K562 (cell line): Measurements from ENCODE around the gene SEC23A. TPM values are rescaled to one million over a fixed set of nuclear protein-coding genes. Genes with fewer than 3 reads are reported as not detected.

ENCODE experiments used
- ATAC-seq: fragments of 200-7000 bp; cut with Tn5 transposase; 3 replicates; pipeline ENCODE4 v1.9.1; 2020; ENCODE audit warnings: moderate library complexity
- BruUV-seq: library from RNA; stranded (reverse); fragments of 400-500 nt; replicated peaks from 2 replicates; lab custom pipeline; 2021; lab: Mats Ljungman, UMichigan
- CTCF ChIA-PET: fragments of 300-600 bp; formaldehyde crosslinking; extraction: SDS; loops from one replicate; lab custom pipeline; 2021; ENCODE audit warnings: low intra/inter-chr PET ratio; lab: Yijun Ruan, JAX
- POLR2A ChIA-PET: fragments of 300-600, 350-650 bp; sonication (Branson Sonifier 250); formaldehyde crosslinking; extraction: SDS; loops from one replicate; lab custom pipeline; 2021; ENCODE audit warnings: antibody characterized with exemption, inconsistent platforms; lab: Yijun Ruan, JAX
- DNase-seq, 4 experiments: peaks; one replicate each; pipeline versions ENCODE4 v3.0.0 to v3.0.0-alpha.2; 2011 to 2018; ENCODE audit warnings: low spot score in 3 of 4, mixed read lengths in 3 of 4; ENCODE audit errors: extremely low read depth in 1 of 4
- FAIRE-seq: peaks from 2 replicates; lab custom pipeline; 2011; peaks lifted over from hg19 to GRCh38; lab: Jason Lieb, UNC
- H2AFZ ChIP-seq: 2 replicates; pipeline ENCODE4 v1.6.0; 2011; ENCODE audit warnings: low read depth, low read length, control low read depth, inconsistent platforms
- H3K27ac ChIP-seq: fragments of 200-600 bp; 3 replicates; pipeline ENCODE4 v1.8.0; 2011; ENCODE audit warnings: low read depth, mild to moderate bottlenecking, control low read depth, inconsistent platforms, low read length, moderate library complexity, mixed read lengths; ENCODE audit errors: extremely low read depth
- H3K27me3 ChIP-seq, 2 experiments: fragments of 300-600 bp in 1 of 2; 2 replicates in 1 of 2; 3 replicates in 1 of 2; pipeline versions ENCODE4 v1.6.0 to v1.8.0; 2011; ENCODE audit warnings: inconsistent platforms in 2 of 2, low read length in 2 of 2, mild to moderate bottlenecking in 1 of 2, mixed read lengths in 1 of 2, moderate library complexity in 1 of 2; ENCODE audit not compliant: control insufficient read depth in 2 of 2, insufficient read depth in 2 of 2
- H3K36me3 ChIP-seq: fragments of 300-600 bp; 3 replicates; pipeline ENCODE4 v1.8.0; 2011; ENCODE audit warnings: mild to moderate bottlenecking, low read length, inconsistent platforms; ENCODE audit not compliant: control insufficient read depth, insufficient read depth
- H3K4me1 ChIP-seq, 2 experiments: fragments of 200-600 bp in 1 of 2; replicated peaks in 1 of 2; 2 replicates in 1 of 2; 3 replicates in 1 of 2; pipeline versions ENCODE4 v1.5.1 to v1.8.0; 2011; ENCODE audit warnings: inconsistent platforms in 2 of 2, low read length in 2 of 2, mild to moderate bottlenecking in 1 of 2, mixed read lengths in 1 of 2, moderate library complexity in 1 of 2; ENCODE audit not compliant: control insufficient read depth in 2 of 2, insufficient read depth in 2 of 2
- H3K4me2 ChIP-seq: 2 replicates; pipeline ENCODE4 v1.6.1; 2011; ENCODE audit warnings: low read length, control low read depth, inconsistent platforms, mixed read lengths; ENCODE audit not compliant: insufficient read depth
- H3K4me3 ChIP-seq: fragments of 200-600 bp; sonication (generic), shearing (Covaris generic); 2 replicates; pipeline ENCODE4 v1.5.1; 2016; ENCODE audit warnings: control low read depth, inconsistent platforms
- H3K79me2 ChIP-seq: fragments of 200-600 bp; 3 replicates; pipeline ENCODE4 v1.8.0; 2011; ENCODE audit warnings: low read length, inconsistent platforms; ENCODE audit not compliant: control insufficient read depth, insufficient read depth
- H3K9ac ChIP-seq, 2 experiments: 2 replicates each; pipeline versions ENCODE4 v1.6.0 to v1.6.1; 2011; ENCODE audit warnings: low read depth in 2 of 2, low read length in 2 of 2, control low read depth in 1 of 2, inconsistent platforms in 1 of 2, mild to moderate bottlenecking in 1 of 2, mixed read lengths in 1 of 2; ENCODE audit not compliant: insufficient read depth in 1 of 2
- H3K9me1 ChIP-seq: one replicate; pipeline ENCODE4 v1.6.0; 2011; ENCODE audit warnings: inconsistent platforms, mild to moderate bottlenecking, low read length, moderate library complexity; ENCODE audit not compliant: control insufficient read depth, insufficient read depth
- H3K9me3 ChIP-seq: replicated peaks from 2 replicates; pipeline ENCODE4 v1.5.1; 2011; ENCODE audit warnings: low read depth, low read length, inconsistent platforms; ENCODE audit not compliant: control insufficient read depth, insufficient read depth
- H4K20me1 ChIP-seq: replicated peaks from 2 replicates; pipeline ENCODE4 v1.6.1; 2011; ENCODE audit warnings: low read length, inconsistent platforms, mixed read lengths; ENCODE audit not compliant: control insufficient read depth, insufficient read depth
- ATF6 ChIP-seq: sonication (generic); formaldehyde crosslinking; IDR thresholded peaks from 2 replicates; pipeline ENCODE4 v1.4.0; 2020; ENCODE audit warnings: mild to moderate bottlenecking, missing genetic modification reagents
- BRD9 ChIP-seq: fragments of 450-650 bp; IDR thresholded peaks from 2 replicates; pipeline ENCODE4 v1.6.1; 2018; ENCODE audit warnings: low read depth; ENCODE audit not compliant: partially characterized antibody
- E2F3 ChIP-seq: fragments of 250-450 bp; sonication (Bioruptor Pico); IDR thresholded peaks from 2 replicates; pipeline ENCODE4 v1.4.0; 2020; ENCODE audit warnings: mild to moderate bottlenecking
- ELF1 ChIP-seq: fragments of 200-800 bp; sonication (Bioruptor generic); IDR thresholded peaks from 2 replicates; pipeline ENCODE4 v1.6.1; 2016; ENCODE audit warnings: missing genetic modification characterization, missing compliant biosample characterization
- ESRRB ChIP-seq: fragments of 250-450 bp; sonication (Bioruptor Pico); IDR thresholded peaks from 2 replicates; pipeline ENCODE4 v1.5.0; 2020; ENCODE audit warnings: mild to moderate bottlenecking, moderate library complexity, borderline replicate concordance
- PHF21A ChIP-seq: fragments of 450-650 bp; IDR thresholded peaks from 2 replicates; pipeline ENCODE4 v1.6.1; 2017; ENCODE audit warnings: low read depth, borderline replicate concordance
- PTRF ChIP-seq: fragments of 450-650 bp; IDR thresholded peaks from 2 replicates; pipeline ENCODE4 v1.6.1; 2016; ENCODE audit warnings: mild to moderate bottlenecking, missing genetic modification characterization, missing compliant biosample characterization
- RFX1 ChIP-seq: fragments of 450-650 bp; IDR thresholded peaks from 2 replicates; pipeline ENCODE4 v1.6.1; 2016; ENCODE audit warnings: mild to moderate bottlenecking, moderate library complexity
- SREBF2 ChIP-seq: sonication (generic); formaldehyde crosslinking; IDR thresholded peaks from 2 replicates; pipeline ENCODE4 v1.4.0; 2020; ENCODE audit warnings: mild to moderate bottlenecking, missing genetic modification reagents
- TBL1XR1 ChIP-seq, 2 experiments: IDR thresholded peaks; 2 replicates each; pipeline ENCODE4 v1.6.1; 2012; ENCODE audit warnings: improper control_type of control experiment in 2 of 2, low read length in 2 of 2, mild to moderate bottlenecking in 1 of 2
- ZBTB40 ChIP-seq, 2 experiments: fragments of 450-650 bp in 1 of 2; sonication (generic) in 1 of 2; formaldehyde crosslinking in 1 of 2; IDR thresholded peaks; 2 replicates each; pipeline versions ENCODE4 v1.7.1 to v1.9.0; 2016 to 2022; ENCODE audit warnings: inconsistent platforms in 1 of 2, mild to moderate bottlenecking in 1 of 2, missing genetic modification reagents in 1 of 2
- WGBS: fragments of 100-300 bp; shearing (Covaris generic); methylation state at CpG from one replicate; pipeline ENCODE4 v1.1.6; 2016; ENCODE audit warnings: low coverage, mixed read lengths; ENCODE audit not compliant: insufficient coverage; ENCODE audit errors: missing lambda C conversion rate; 5-methylcytosine and 5-hydroxymethylcytosine counted together
- in situ Hi-C: fragments of 300-500 bp; cut with MboI; formaldehyde crosslinking; loops from 4 replicates; pipeline ENCODE4 v1.15.0; 2018; ENCODE audit warnings: inconsistent platforms, mixed read lengths
- intact Hi-C: fragments of 100-400 bp; cut with micrococcal nuclease; formaldehyde crosslinking; loops from 2 replicates; pipeline ENCODE4 v1.14.2; 2022
- polyA plus RNA-seq, 8 experiments: library from polyadenylated mRNA; depleted of rRNA in 4 of 8; stranded (reverse) in 5 of 8; unstranded in 3 of 8; fragments of >200 nt; fragmentation: Nextera tagmentation in 2 of 8; fragmentation: Illumina TruSeq in 1 of 8; extraction: Ambion mirVana in 2 of 8; extraction: Trizol in 1 of 8; gene quantifications; 2 replicates each; pipeline versions ENCODE4 v1.2.1 to v1.2.3, GENCODE V29; 2011 to 2014; ENCODE audit warnings: inconsistent platforms in 1 of 8, missing spikeins in 1 of 8
- total RNA-seq, 7 experiments: library from RNA; depleted of rRNA in 6 of 7; stranded (reverse); fragments of >200 nt in 6 of 7; fragmentation: Illumina TruSeq in 2 of 7; extraction: Trizol in 2 of 7; gene quantifications; 2 replicates each; pipeline versions ENCODE4 v1.2.1 to v1.2.3, GENCODE V29; 2011 to 2021; ENCODE audit warnings: low replicate concordance in 1 of 7

The SEC23A gene
- total and polyA plus RNA-seq, 9 of the 15 experiments (the other 6 are each of a cell fraction or from before 2014, with no cell fraction given) = 5.5 to 47.0 (median 14.5) TPM

GRCh38 chr14:39025810-39026627, 77.0 kb downstream of the SEC23A start:
- ChIA-PET POLR2A (no interaction called here), CTCF (no interaction called here)
- Histone ChIP-seq H3K27me3 (no peaks in the 10 kb centered on the region), H3K9me1 (no peaks in the 10 kb centered on the region), H3K4me2 (no peak overlapping the region), H3K4me1 (no peaks in the 10 kb centered on the region), H2AFZ (no peak overlapping the region), H4K20me1 (no peaks in the 10 kb centered on the region), H3K4me3 (no peak overlapping the region), H3K79me2 (no peaks in the 10 kb centered on the region), H3K36me3 (no peaks in the 10 kb centered on the region; the same call in 2 of the 3 replicates), H3K9ac (no peak overlapping the region), H3K27ac (no peak overlapping the region), H3K9me3 (no peaks in the 10 kb centered on the region)
- in situ Hi-C loops = no loop called here
- BruUV-seq = no TSS peak
- FAIRE-seq (no peak), DNase-seq (no peak), ATAC-seq (no peak)
- 19% methylated on average over 3 of the region's 3 CpGs for WGBS
- intact Hi-C loops = no loop called here
- TF ChIP-seq E2F3 (CRISPR knock-in tag) = no peak
- no peak for TF ChIP-seq ELF1 (tag)
- no peak for TF ChIP-seq TBL1XR1 (IDR thresholded peaks at IDR 0.05; ENCODE audit: low read length in 2 of 2)
- no peak for TF ChIP-seq ESRRB (CRISPR knock-in tag)
- TF ChIP-seq ATF6 (CRISPR knock-in tag) = no peak
- no peak for TF ChIP-seq PTRF (tag)
- TF ChIP-seq ZBTB40 (IDR thresholded peaks at IDR 0.05) = no peak
- TF ChIP-seq ZBTB40 (CRISPR knock-in tag; IDR thresholded peaks at IDR 0.05) = no peak
- no peak for TF ChIP-seq SREBF2 (CRISPR knock-in tag)
- TF ChIP-seq PHF21A = no peak
- no peak for TF ChIP-seq RFX1
- no peak for TF ChIP-seq BRD9
